ENCODE data around the gene MET. TPM values are rescaled to one million over a fixed set of nuclear protein-coding genes. Genes with fewer than 3 reads are reported as not detected.

The MET gene
- total RNA-seq, 1 donor from 2014 or later, result 7.0 TPM

DNA sequence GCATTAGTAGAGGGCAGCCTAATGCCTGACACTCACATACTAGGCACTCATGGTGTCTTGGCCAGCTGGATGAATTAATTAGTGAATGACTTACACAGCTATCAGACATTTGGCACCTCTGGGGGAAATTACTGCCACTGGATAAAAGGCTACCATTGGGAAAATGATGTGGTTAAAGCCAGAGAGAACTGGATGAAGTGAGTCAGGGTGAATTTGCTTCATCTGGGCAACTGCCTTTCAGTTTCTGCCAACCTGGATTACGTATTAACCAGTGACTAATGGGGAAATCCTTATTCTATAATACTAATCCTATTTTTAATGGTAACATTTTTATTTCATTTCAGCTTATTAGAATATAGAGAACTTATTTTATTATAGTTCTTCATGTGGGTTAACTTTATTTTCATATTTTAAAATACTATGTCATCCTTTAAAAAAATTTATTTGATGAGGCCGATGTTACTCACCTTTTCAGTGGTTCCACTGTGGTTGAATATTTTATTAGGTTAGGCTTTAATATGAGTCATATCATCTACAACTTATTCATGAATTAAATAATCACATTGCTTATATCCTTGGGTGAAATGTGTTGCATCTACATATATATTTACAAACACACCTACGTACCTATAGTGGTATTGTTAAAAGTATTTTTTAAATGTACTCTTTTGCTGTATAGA, 104.8 kb downstream of the MET start:
- Histone ChIP-seq H3K4me1 (peaks cover 14% of the 10 kb centered on the region), H3K4me3 (no peak overlapping the region), H3F3A (ENCODE audit: low read depth) (peaks cover 9% of the 10 kb centered on the region), H3K9me3 (ENCODE audit: low read depth) (no peaks in the 10 kb centered on the region), H3K27ac (no peak overlapping the region), H3K27me3 (no peaks in the 10 kb centered on the region), H3K79me2 (ENCODE audit: low read depth) (no peaks in the 10 kb centered on the region), H3K36me3 (no peaks in the 10 kb centered on the region), H3K4me2 (no peak overlapping the region), H2AFZ (replicated peaks) (no peak overlapping the region), H3K9ac (no peak overlapping the region), H4K20me1 (ENCODE audit: low read depth) (no peaks in the 10 kb centered on the region)
- H3K9me3 Mint-ChIP-seq, result no peaks in the 10 kb centered on the region
- H3K27me3 Mint-ChIP-seq (ENCODE audit: insufficient read depth, low read depth), result no peaks in the 10 kb centered on the region
- H3K36me3 Mint-ChIP-seq, result no peaks in the 10 kb centered on the region
- H3K4me3 Mint-ChIP-seq, result no peak overlapping the region
- peaks cover 9% of the 10 kb centered on the region for H3K4me1 Mint-ChIP-seq
- no peak for DNase-seq (ENCODE audit: low spot score)
- TF ChIP-seq, protein P1, sequence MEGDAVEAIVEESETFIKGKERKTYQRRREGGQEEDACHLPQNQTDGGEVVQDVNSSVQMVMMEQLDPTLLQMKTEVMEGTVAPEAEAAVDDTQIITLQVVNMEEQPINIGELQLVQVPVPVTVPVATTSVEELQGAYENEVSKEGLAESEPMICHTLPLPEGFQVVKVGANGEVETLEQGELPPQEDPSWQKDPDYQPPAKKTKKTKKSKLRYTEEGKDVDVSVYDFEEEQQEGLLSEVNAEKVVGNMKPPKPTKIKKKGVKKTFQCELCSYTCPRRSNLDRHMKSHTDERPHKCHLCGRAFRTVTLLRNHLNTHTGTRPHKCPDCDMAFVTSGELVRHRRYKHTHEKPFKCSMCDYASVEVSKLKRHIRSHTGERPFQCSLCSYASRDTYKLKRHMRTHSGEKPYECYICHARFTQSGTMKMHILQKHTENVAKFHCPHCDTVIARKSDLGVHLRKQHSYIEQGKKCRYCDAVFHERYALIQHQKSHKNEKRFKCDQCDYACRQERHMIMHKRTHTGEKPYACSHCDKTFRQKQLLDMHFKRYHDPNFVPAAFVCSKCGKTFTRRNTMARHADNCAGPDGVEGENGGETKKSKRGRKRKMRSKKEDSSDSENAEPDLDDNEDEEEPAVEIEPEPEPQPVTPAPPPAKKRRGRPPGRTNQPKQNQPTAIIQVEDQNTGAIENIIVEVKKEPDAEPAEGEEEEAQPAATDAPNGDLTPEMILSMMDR (IDR thresholded peaks at IDR 0.05), result no peak
- TF ChIP-seq EZH2 (IDR thresholded peaks at IDR 0.05) (no peak), EZH2phosphoT487 (IDR thresholded peaks at IDR 0.05) (no peak)
- H3K27ac Mint-ChIP-seq, result no peak overlapping the region

DNA sequence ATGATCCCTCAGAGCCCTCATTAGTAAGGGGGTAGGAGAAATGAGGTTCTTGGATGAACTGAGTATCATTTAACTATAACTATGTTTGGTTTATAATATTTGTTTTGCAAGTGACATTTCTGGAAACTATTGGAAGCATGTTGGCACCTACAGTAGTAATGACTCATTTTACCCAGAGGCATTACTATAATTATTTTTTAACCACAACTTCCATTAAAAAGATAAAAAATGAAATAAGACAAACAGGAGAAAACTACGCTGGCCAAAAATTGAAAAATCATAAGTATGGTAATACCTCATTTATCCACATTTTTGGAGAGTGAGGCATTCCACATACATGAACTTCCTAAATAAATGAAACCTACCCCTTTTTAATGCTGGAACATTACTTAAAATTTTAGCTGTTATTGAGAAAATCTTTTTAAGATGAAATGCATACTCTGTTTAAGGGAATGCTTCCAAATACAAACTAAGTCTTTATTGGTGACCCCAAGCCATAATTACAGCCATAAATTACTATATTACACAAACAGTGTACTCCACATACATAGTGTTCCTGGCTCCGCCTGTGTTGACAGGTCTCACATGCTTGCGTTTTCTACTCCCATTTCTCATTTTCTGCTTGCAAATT, 105.8 kb downstream of the MET start:
- Histone ChIP-seq H3K9ac (no peak overlapping the region), H3K4me1 (peaks cover 22% of the 10 kb centered on the region), H3K4me2 (no peak overlapping the region), H3K4me3 (no peak overlapping the region), H2AFZ (replicated peaks) (no peak overlapping the region), H3K9me3 (ENCODE audit: low read depth) (no peaks in the 10 kb centered on the region), H4K20me1 (ENCODE audit: low read depth) (no peaks in the 10 kb centered on the region), H3K36me3 (no peaks in the 10 kb centered on the region), H3F3A (ENCODE audit: low read depth) (peaks cover 15% of the 10 kb centered on the region), H3K27ac (no peak overlapping the region), H3K79me2 (ENCODE audit: low read depth) (no peaks in the 10 kb centered on the region), H3K27me3 (no peaks in the 10 kb centered on the region)
- no peaks in the 10 kb centered on the region for H3K36me3 Mint-ChIP-seq
- no peak overlapping the region for H3K27ac Mint-ChIP-seq
- no peaks in the 10 kb centered on the region for H3K9me3 Mint-ChIP-seq
- no peak overlapping the region for H3K4me3 Mint-ChIP-seq
- TF ChIP-seq, protein P1 (IDR thresholded peaks at IDR 0.05), result no peak
- TF ChIP-seq EZH2phosphoT487 (IDR thresholded peaks at IDR 0.05), result no peak
- TF ChIP-seq EZH2 (IDR thresholded peaks at IDR 0.05), result no peak
- H3K27me3 Mint-ChIP-seq (ENCODE audit: insufficient read depth, low read depth), result no peaks in the 10 kb centered on the region
- no peak for DNase-seq (ENCODE audit: low spot score)
- peaks cover 19% of the 10 kb centered on the region for H3K4me1 Mint-ChIP-seq

DNA sequence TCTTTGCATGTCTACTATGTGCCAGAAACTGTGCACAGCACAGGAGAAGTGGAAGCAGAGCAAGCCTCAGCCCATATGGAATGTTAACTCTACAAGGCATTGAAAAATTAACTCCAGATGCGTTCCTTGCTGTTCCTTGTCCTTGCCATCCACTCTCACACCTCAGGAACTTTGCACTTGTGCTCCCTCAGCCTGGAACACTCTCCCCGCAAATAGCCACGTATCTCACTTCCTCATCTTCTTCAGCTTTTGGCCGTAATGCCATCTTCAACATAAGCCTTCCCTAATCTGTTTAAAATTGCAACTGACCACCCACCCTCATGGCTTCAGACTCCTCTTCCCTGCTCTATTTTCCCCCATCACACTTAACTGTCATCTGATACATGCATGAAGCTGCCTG, 107.2 kb downstream of the MET start:
- Mint-ChIP-seq H3K36me3 (no peaks in the 10 kb centered on the region), H3K4me3 (no peak overlapping the region)
- no peak overlapping the region for H3K4me3 ChIP-seq

More for the DNA sequence above, 107.2 kb downstream of the MET start:
- H3K9ac ChIP-seq, result no peak overlapping the region
- no peaks in the 10 kb centered on the region for H3K9me3 ChIP-seq (ENCODE audit: low read depth)
- H3K27ac ChIP-seq, result no peak overlapping the region
- no peaks in the 10 kb centered on the region for H3K27me3 ChIP-seq
- peaks cover 20% of the 10 kb centered on the region for H3F3A ChIP-seq (ENCODE audit: low read depth)
- H4K20me1 ChIP-seq (ENCODE audit: low read depth), result no peaks in the 10 kb centered on the region
- H2AFZ ChIP-seq (replicated peaks), result no peak overlapping the region
- no peaks in the 10 kb centered on the region for H3K36me3 ChIP-seq
- Mint-ChIP-seq H3K27ac (no peak overlapping the region), H3K4me1 (peaks cover 22% of the 10 kb centered on the region), H3K9me3 (no peaks in the 10 kb centered on the region), H3K27me3 (ENCODE audit: insufficient read depth, low read depth) (peaks cover 2% of the 10 kb centered on the region)
- H3K4me1 ChIP-seq, result peaks cover 35% of the 10 kb centered on the region
- H3K4me2 ChIP-seq, result no peak overlapping the region
- no peak for TF ChIP-seq EZH2 (IDR thresholded peaks at IDR 0.05)
- TF ChIP-seq EZH2phosphoT487 (IDR thresholded peaks at IDR 0.05), result no peak
- TF ChIP-seq, protein P1 (IDR thresholded peaks at IDR 0.05), result no peak
- DNase-seq (ENCODE audit: low spot score), result no peak
- H3K79me2 ChIP-seq (ENCODE audit: low read depth), result no peaks in the 10 kb centered on the region
